ENCODE measurements around the gene OPA1. TPM values are rescaled to one million over a fixed set of nuclear protein-coding genes. Genes with fewer than 3 reads are reported as not detected.

Gene OPA1
- total RNA-seq, 1 experiment from 2014 or later, result 115 TPM

DNA sequence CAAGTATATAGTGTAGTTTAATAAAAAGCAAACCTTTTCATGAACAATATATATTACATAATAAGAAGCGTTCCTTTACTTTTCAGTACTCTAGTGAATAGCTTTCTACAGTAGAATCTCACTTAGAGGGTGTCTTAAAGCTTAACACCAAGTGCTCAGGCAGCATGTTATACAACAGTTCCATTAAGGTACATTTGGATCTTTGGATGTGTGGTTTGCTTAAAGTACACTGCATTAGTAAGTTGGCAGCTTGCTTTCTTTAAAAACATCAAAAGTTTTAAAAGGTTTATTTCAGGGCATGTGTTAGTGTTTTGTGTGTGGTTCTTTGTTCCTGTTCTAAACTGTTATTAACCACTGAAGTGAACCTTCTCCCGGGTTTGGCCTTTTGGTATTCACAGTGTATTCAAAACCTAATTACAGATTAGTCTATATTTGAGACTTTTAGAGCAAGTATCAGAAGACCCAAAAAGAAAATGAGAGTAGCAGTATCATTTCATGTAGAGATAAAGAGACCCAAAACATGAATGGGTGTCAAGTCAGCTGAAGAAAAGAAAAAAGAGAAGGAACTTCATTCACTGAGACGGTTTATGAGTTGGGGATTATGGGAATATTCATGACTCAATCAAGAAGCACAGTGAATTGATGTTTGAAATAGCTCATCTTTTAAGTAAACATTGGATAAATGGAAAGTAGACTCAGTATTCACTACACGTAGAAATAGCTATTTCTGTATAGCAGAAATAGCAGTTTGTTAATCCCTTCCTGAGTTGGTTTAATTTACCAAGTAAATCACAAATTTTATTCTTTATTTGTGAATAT is 93.9 kb downstream of the OPA1 start:
- CTCF ChIA-PET, result no interaction called here
- Mint-ChIP-seq H3K4me1 (ENCODE audit: low read depth, unreplicated experiment) (peaks cover 33% of the 10 kb centered on the region), H3K27me3 (ENCODE audit: unreplicated experiment) (no peaks in the 10 kb centered on the region), H3K27ac (ENCODE audit: unreplicated experiment) (peak overlapping the region; percentile 11), H3K9me3 (ENCODE audit: low read depth, unreplicated experiment) (no peaks in the 10 kb centered on the region), H3K36me3 (ENCODE audit: insufficient read depth, unreplicated experiment) (peaks cover 11% of the 10 kb centered on the region), H3K4me3 (ENCODE audit: low read depth, unreplicated experiment) (no peak overlapping the region)
- no peak for DNase-seq
- intact Hi-C loops (cut with micrococcal nuclease; ENCODE audit: unreplicated experiment), result no loop called here
- no TSS peak for BruUV-seq (replicated peaks)
- no peak for TF ChIP-seq CTCF (IDR thresholded peaks at IDR 0.05; ENCODE audit: unreplicated experiment)

DNA sequence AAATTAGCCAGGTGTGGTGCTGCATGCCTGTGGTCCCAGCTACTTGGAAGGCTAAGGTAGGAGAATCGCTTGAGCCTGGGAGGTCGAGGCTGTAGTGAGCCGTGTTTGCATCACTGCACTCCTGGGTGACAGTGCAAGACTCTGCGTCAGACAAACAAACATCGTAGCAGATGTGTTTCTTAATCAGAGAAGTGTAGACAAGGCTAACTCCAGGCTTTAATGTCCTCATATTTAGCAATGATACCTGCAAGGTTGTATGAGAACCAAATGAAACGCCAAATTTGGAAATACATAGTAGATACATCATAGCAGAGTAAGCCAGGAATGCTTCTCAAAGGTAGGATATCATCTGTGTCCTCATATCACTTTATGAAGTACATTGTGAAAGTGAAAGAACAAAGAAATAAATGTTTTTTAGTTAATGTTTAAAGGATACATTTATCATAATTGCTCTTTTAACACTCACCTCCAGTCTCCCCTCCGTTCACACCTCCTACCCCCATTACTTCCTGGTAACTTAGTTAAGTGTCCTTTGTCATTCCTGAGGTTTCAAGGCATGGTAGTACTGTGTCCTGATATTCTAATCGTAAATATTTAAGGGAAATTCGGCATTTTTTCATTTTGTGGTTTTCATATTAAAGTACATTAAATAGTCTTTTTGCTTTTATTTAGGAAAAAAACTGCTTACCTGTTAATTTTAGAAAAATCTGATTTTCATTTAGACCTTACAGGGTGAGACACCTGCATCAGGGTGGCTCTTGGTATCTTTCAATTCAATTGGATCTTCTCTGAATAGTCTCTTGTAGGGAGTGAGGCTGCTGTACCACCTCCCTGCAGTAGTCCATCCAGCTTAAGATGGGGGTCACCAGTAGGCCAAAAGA is 96.1 kb downstream of the OPA1 start:
- intact Hi-C loops (cut with micrococcal nuclease; ENCODE audit: unreplicated experiment), result no loop called here
- H3K27ac Mint-ChIP-seq (ENCODE audit: unreplicated experiment), result peak overlapping the region; percentile 56

DNA sequence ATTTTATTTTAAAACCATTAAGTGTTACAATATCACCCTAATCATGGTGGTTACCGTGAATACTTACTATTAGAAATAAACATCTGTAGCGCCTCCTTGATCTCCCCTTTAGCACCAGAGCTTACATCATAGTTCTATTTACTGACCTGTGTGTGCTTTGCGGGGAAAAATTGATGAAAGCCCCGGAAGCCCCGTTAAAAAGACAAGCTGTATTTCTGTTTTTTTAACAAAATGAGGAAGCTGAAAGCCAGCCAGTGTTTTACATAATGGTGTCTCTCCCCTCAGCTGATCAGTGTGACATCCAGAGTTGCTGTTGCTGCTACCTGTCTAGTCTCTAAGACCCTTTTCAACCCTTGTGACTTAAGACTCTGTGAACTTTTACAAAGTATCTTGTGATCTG is 100.8 kb downstream of the OPA1 start:
- intact Hi-C loops (cut with micrococcal nuclease; ENCODE audit: unreplicated experiment), result no loop called here
- H3K36me3 Mint-ChIP-seq (ENCODE audit: insufficient read depth, unreplicated experiment), result peaks cover 15% of the 10 kb centered on the region
- TF ChIP-seq CTCF (IDR thresholded peaks at IDR 0.05; ENCODE audit: unreplicated experiment), result no peak
- no TSS peak for BruUV-seq (replicated peaks)
- no peak for DNase-seq
- H3K27me3 Mint-ChIP-seq (ENCODE audit: unreplicated experiment), result no peaks in the 10 kb centered on the region
- H3K4me3 Mint-ChIP-seq (ENCODE audit: low read depth, unreplicated experiment), result no peak overlapping the region
- CTCF ChIA-PET, result no interaction called here
- peaks cover 11% of the 10 kb centered on the region for H3K4me1 Mint-ChIP-seq (ENCODE audit: low read depth, unreplicated experiment)
- H3K9me3 Mint-ChIP-seq (ENCODE audit: low read depth, unreplicated experiment), result no peaks in the 10 kb centered on the region
- no peak overlapping the region for H3K27ac Mint-ChIP-seq (ENCODE audit: unreplicated experiment)

More for the DNA sequence above, 96.1 kb downstream of the OPA1 start:
- no peak for TF ChIP-seq CTCF (IDR thresholded peaks at IDR 0.05; ENCODE audit: unreplicated experiment)
- no peak overlapping the region for H3K4me3 Mint-ChIP-seq (ENCODE audit: low read depth, unreplicated experiment)
- H3K36me3 Mint-ChIP-seq (ENCODE audit: insufficient read depth, unreplicated experiment), result peaks cover 5% of the 10 kb centered on the region
- no TSS peak for BruUV-seq (replicated peaks)
- CTCF ChIA-PET, result interaction anchor here (0.7 kb wide), 1 partner anchor 580 kb away, joined by 3 read pairs; no protein-coding TSS in a partner anchor
- no peaks in the 10 kb centered on the region for H3K27me3 Mint-ChIP-seq (ENCODE audit: unreplicated experiment)
- H3K4me1 Mint-ChIP-seq (ENCODE audit: low read depth, unreplicated experiment), result peaks cover 33% of the 10 kb centered on the region
- H3K9me3 Mint-ChIP-seq (ENCODE audit: low read depth, unreplicated experiment), result no peaks in the 10 kb centered on the region
- no peak for DNase-seq

GRCh38 chr3:193701953-193702635 is 109.1 kb downstream of the OPA1 start:
- Mint-ChIP-seq H3K4me3 (ENCODE audit: low read depth, unreplicated experiment) (no peak overlapping the region), H3K36me3 (ENCODE audit: insufficient read depth, unreplicated experiment) (peaks cover 4% of the 10 kb centered on the region), H3K27me3 (ENCODE audit: unreplicated experiment) (no peaks in the 10 kb centered on the region), H3K9me3 (ENCODE audit: low read depth, unreplicated experiment) (no peaks in the 10 kb centered on the region), H3K4me1 (ENCODE audit: low read depth, unreplicated experiment) (no peaks in the 10 kb centered on the region), H3K27ac (ENCODE audit: unreplicated experiment) (no peak overlapping the region)
- no peak for TF ChIP-seq CTCF (IDR thresholded peaks at IDR 0.05; ENCODE audit: unreplicated experiment)
- no peak for DNase-seq
- CTCF ChIA-PET, result no interaction called here
- intact Hi-C loops (cut with micrococcal nuclease; ENCODE audit: unreplicated experiment), result no loop called here
- no TSS peak for BruUV-seq (replicated peaks)

Data from Calu3 (cell line).